Liver (tissue), 9 donors: Measurements from ENCODE around the gene TMEM119. TPM values are rescaled to one million over a fixed set of nuclear protein-coding genes. Genes with fewer than 3 reads are reported as not detected.

Source experiments
- DNase-seq: peaks from one replicate; pipeline ENCODE4 v3.0.0-alpha.2; 2017; ENCODE audit warnings: low spot score
- H3K27ac ChIP-seq, 2 donors: one replicate each; pipeline ENCODE4 v1.7.0; 2013; ENCODE audit warnings: inconsistent platforms in 2 of 2, low read length in 2 of 2, control low read depth in 1 of 2, low read depth in 1 of 2, mild to moderate bottlenecking in 1 of 2
- H3K27me3 ChIP-seq, 4 donors: one replicate each; pipeline versions ENCODE4 v1.6.1 to v1.7.0; 2013; ENCODE audit warnings: low read length in 3 of 4, inconsistent platforms in 1 of 4, mild to moderate bottlenecking in 1 of 4, moderate library complexity in 1 of 4; ENCODE audit not compliant: control insufficient read depth in 4 of 4, insufficient read depth in 4 of 4
- H3K36me3 ChIP-seq, 4 donors: one replicate each; pipeline versions ENCODE4 v1.6.1 to v1.7.0; 2013; ENCODE audit warnings: low read length in 3 of 4, mild to moderate bottlenecking in 3 of 4, low read depth in 1 of 4, moderate library complexity in 1 of 4; ENCODE audit not compliant: control insufficient read depth in 4 of 4, insufficient read depth in 3 of 4
- H3K4me1 ChIP-seq, 4 donors: one replicate each; pipeline versions ENCODE4 v1.6.1 to v1.7.0; 2013; ENCODE audit warnings: low read length in 3 of 4, mild to moderate bottlenecking in 3 of 4, moderate library complexity in 1 of 4; ENCODE audit not compliant: control insufficient read depth in 4 of 4, insufficient read depth in 4 of 4
- H3K4me3 ChIP-seq, 3 donors: one replicate each; pipeline versions ENCODE4 v1.6.1 to v1.7.0; 2013; ENCODE audit warnings: low read length in 3 of 3, control low read depth in 1 of 3, low read depth in 1 of 3, mild to moderate bottlenecking in 1 of 3
- H3K9ac ChIP-seq, 2 donors: one replicate each; pipeline ENCODE4 v1.7.0; 2013; ENCODE audit warnings: low read length in 2 of 2, mild to moderate bottlenecking in 2 of 2, moderate library complexity in 2 of 2, control low read depth in 1 of 2, low read depth in 1 of 2
- H3K9me3 ChIP-seq, 4 donors: one replicate each; pipeline versions ENCODE4 v1.6.1 to v1.7.0; 2013; ENCODE audit warnings: low read length in 3 of 4; ENCODE audit not compliant: control insufficient read depth in 4 of 4
- ATF3 ChIP-seq: IDR thresholded peaks from 2 replicates; pipeline ENCODE4 v1.6.1; 2016; ENCODE audit warnings: antibody characterized with exemption
- CTCF ChIP-seq: fragments of 150-350 bp; IDR thresholded peaks from 2 replicates; pipeline ENCODE4 v1.5.1; 2017; ENCODE audit warnings: improper control_type of control experiment, low read depth, low read length; ENCODE audit not compliant: missing input control
- HNF4A ChIP-seq, 2 donors: conservative IDR thresholded peaks; 2 replicates each; pipeline ENCODE4 v1.6.1; 2016; ENCODE audit warnings: antibody characterized with exemption in 2 of 2, mild to moderate bottlenecking in 2 of 2
- JUND ChIP-seq, 2 donors: IDR thresholded peaks; 2 replicates each; pipeline ENCODE4 v1.6.1; 2016; ENCODE audit warnings: antibody characterized with exemption in 2 of 2
- MAX ChIP-seq: IDR thresholded peaks from 2 replicates; pipeline ENCODE4 v1.6.1; 2016; ENCODE audit warnings: antibody characterized with exemption
- NR2F2 ChIP-seq: IDR thresholded peaks from 2 replicates; pipeline ENCODE4 v1.6.1; 2016; ENCODE audit warnings: antibody characterized with exemption
- RAD21 ChIP-seq, 2 donors: IDR thresholded peaks; 2 replicates each; pipeline ENCODE4 v1.6.1; 2016; ENCODE audit warnings: antibody characterized with exemption in 2 of 2, mild to moderate bottlenecking in 2 of 2
- RXRA ChIP-seq, 2 donors: IDR thresholded peaks; 2 replicates each; pipeline ENCODE4 v1.6.1; 2017 to 2018; ENCODE audit warnings: antibody characterized with exemption in 2 of 2, mild to moderate bottlenecking in 1 of 2
- YY1 ChIP-seq: IDR thresholded peaks from 2 replicates; pipeline ENCODE4 v1.6.1; 2016; ENCODE audit warnings: antibody characterized with exemption, mild to moderate bottlenecking
- WGBS: extraction: QIAGEN DNeasy Blood & Tissue Kit; methylation state at CpG from one replicate; pipeline ENCODE4 v1.1.7; 2013; 5-methylcytosine and 5-hydroxymethylcytosine counted together
- polyA plus RNA-seq, 2 donors: library from polyadenylated mRNA; stranded (reverse) in 1 of 2; unstranded in 1 of 2; fragments of 200-250 nt in 1 of 2; fragments of >200 nt in 1 of 2; fragmentation: Nextera tagmentation in 1 of 2; extraction: Ambion mirVana in 1 of 2; gene quantifications; one replicate each; pipeline versions ENCODE4 v1.2.1 to v1.2.3, GENCODE V29; 2013 to 2015
- total RNA-seq, 2 donors: library from RNA; depleted of rRNA; stranded (reverse); fragments of >200 nt; gene quantifications; one replicate each; pipeline ENCODE4 v1.2.3, GENCODE V29; 2014
- TF ChIP-seq, protein P1 (sequence below): IDR thresholded peaks from 2 replicates; pipeline ENCODE4 v1.6.1; 2016; ENCODE audit warnings: antibody characterized with exemption, mild to moderate bottlenecking
- TF ChIP-seq, protein P2 (sequence below): IDR thresholded peaks from 2 replicates; pipeline ENCODE4 v1.6.1; 2016; ENCODE audit warnings: antibody characterized with exemption
- donor health status: healthy.
- donor health status: healthy.
- donor health status: healthy.
- donor health status: healthy.
- donor health status: healthy.

TMEM119 gene
- total and polyA plus RNA-seq, 4 donors, result 0.14 to 2.6 (median 0.38) TPM

DNA sequence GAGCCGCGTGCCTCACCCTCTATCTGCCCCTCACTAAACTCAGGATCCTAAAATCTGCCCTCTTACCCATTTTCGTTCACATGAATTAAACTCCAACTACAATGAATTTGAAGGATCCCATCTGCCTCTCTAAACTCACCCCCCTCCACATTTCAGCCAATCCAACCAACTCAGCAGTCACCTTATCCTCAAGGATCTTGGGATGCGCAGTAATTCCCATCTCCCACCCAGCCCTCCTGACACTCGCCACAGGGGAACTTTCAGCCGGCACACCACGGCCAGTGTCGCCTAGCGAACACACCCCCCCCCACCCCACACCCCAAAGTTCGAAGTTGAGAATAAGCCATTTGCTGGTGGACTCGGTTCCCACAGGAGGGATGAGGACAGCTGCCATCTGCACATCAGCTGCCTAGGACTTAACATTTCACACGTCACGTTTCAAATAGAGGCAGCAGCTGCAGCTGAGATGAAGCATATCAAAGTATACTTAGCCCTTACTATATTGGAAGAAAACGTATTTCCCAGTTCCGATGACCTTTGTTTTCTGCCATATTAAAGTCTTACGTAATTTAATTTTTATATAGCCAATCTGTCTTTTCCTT is 44.5 kb upstream of the TMEM119 start (continued):
- TF ChIP-seq CTCF (no peak), YY1 (no peak), RXRA (IDR thresholded peaks at IDR 0.05) (no peak)

DNA sequence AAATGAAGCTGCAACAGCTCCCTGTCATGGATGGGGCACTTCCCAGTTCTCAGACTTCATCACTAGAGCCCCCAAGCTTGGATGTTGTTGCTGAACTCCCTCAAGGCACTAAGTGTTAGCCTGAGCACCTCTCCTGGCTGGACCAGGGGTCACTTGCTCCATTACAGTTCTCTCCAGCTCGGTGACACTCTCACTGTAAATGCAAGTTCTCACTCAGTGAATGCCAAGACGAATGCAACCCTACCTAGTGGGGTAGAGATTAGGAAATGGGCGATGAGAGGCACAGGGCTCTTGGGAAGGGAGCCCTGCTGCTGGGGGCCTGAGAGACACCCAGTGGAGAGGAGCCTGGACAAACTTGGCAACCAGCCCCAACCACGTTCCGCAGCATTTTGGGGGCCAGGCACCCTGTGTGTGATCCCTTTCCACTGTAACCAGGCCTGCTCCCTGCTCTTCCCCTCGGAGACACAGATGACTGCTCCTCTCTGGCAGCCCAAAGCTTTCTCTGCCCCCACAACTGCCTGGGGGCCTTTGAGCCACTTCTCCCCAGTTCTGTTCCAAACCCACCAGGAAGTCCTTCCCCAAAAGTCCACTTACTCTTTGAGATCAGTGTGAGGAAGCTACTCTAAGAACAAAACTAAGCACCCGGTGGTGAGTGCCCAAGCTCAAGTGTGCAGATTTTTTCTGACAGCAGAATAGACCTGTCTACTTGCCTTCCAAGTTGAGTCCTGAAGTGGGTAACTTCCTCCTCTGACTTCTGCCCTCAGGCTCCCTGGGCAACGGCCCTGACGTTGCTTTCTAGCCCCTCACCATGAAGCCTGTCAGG is 43.8 kb upstream of the TMEM119 start:
- no peak overlapping the region for H3K27ac ChIP-seq
- no peak for DNase-seq
- H3K4me1 ChIP-seq, result peaks cover 0 to 14% (median 3%) of the 10 kb centered on the region in 4 donors
- 73% methylated on average over 9 of the region's 9 CpGs for WGBS
- peaks cover 0 to 10% (median 2%) of the 10 kb centered on the region in 4 donors for H3K36me3 ChIP-seq
- no peak overlapping the region for H3K9ac ChIP-seq
- TF ChIP-seq MAX (no peak), RXRA (IDR thresholded peaks at IDR 0.05) (no peak)
- TF ChIP-seq, protein P1, sequence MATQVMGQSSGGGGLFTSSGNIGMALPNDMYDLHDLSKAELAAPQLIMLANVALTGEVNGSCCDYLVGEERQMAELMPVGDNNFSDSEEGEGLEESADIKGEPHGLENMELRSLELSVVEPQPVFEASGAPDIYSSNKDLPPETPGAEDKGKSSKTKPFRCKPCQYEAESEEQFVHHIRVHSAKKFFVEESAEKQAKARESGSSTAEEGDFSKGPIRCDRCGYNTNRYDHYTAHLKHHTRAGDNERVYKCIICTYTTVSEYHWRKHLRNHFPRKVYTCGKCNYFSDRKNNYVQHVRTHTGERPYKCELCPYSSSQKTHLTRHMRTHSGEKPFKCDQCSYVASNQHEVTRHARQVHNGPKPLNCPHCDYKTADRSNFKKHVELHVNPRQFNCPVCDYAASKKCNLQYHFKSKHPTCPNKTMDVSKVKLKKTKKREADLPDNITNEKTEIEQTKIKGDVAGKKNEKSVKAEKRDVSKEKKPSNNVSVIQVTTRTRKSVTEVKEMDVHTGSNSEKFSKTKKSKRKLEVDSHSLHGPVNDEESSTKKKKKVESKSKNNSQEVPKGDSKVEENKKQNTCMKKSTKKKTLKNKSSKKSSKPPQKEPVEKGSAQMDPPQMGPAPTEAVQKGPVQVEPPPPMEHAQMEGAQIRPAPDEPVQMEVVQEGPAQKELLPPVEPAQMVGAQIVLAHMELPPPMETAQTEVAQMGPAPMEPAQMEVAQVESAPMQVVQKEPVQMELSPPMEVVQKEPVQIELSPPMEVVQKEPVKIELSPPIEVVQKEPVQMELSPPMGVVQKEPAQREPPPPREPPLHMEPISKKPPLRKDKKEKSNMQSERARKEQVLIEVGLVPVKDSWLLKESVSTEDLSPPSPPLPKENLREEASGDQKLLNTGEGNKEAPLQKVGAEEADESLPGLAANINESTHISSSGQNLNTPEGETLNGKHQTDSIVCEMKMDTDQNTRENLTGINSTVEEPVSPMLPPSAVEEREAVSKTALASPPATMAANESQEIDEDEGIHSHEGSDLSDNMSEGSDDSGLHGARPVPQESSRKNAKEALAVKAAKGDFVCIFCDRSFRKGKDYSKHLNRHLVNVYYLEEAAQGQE, result no peak
- no peaks in the 10 kb centered on the region for H3K9me3 ChIP-seq
- H3K4me3 ChIP-seq, result no peak overlapping the region
- no peaks in the 10 kb centered on the region for H3K27me3 ChIP-seq

DNA sequence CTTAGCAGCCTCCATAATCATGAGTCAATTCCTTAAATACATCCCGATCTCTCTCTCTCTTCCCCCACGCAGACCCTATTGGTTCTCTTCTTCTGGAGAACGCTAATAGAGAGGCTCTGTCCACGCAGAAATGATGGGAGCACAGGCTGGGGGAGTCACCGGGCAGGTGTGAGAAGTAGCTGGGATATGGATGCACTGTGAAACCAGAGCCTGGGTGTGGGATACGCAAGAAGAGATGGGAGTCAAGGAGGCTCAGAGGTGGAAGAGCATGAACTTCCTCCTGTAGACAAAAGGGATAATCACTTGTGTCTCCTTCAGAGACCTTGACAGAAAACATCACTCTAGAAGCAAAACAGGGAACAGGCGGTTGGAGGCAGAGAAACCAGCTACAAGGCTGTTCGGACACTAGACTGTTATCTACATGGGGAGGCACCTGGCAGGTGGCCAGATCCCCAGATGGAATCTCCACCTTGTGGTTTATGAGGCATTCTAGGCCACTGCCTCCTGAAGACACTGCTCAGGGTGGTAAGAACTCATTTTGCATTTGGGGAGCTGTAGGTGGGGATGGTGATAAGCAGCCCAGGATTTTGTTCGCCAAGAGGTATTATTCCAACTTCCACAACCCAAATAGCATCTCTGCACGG is 43.0 kb upstream of the TMEM119 start:
- WGBS, result 85% methylated on average over 10 of the region's 10 CpGs
- TF ChIP-seq ATF3 (no peak), HNF4A (conservative IDR thresholded peaks at IDR 0.05) (no peak), CTCF (no peak), JUND (IDR thresholded peaks at IDR 0.05) (no peak), RAD21 (IDR thresholded peaks at IDR 0.05) (no peak), NR2F2 (no peak)
- TF ChIP-seq, protein P1, result no peak
- TF ChIP-seq, protein P2, sequence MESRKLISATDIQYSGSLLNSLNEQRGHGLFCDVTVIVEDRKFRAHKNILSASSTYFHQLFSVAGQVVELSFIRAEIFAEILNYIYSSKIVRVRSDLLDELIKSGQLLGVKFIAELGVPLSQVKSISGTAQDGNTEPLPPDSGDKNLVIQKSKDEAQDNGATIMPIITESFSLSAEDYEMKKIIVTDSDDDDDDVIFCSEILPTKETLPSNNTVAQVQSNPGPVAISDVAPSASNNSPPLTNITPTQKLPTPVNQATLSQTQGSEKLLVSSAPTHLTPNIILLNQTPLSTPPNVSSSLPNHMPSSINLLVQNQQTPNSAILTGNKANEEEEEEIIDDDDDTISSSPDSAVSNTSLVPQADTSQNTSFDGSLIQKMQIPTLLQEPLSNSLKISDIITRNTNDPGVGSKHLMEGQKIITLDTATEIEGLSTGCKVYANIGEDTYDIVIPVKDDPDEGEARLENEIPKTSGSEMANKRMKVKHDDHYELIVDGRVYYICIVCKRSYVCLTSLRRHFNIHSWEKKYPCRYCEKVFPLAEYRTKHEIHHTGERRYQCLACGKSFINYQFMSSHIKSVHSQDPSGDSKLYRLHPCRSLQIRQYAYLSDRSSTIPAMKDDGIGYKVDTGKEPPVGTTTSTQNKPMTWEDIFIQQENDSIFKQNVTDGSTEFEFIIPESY, result no peak
- Histone ChIP-seq H3K27me3 (peaks cover 0 to 2% (median 0%) of the 10 kb centered on the region in 4 donors), H3K9me3 (no peaks in the 10 kb centered on the region), H3K4me1 (peaks cover 0 to 11% (median 3%) of the 10 kb centered on the region in 4 donors), H3K36me3 (peaks cover 0 to 3% (median 0%) of the 10 kb centered on the region in 4 donors), H3K27ac (no peak overlapping the region), H3K9ac (no peak overlapping the region), H3K4me3 (no peak overlapping the region)
- no peak for DNase-seq
